HepG2 (cell line): Measurements from ENCODE around the gene TRAPPC12. TPM values are rescaled to one million over a fixed set of nuclear protein-coding genes. Genes with fewer than 3 reads are reported as not detected.

Experiments used
- AHDC1 ChIP-seq: sonication (generic); formaldehyde crosslinking; IDR thresholded peaks from 2 replicates; pipeline ENCODE4 v1.5.1; 2020; ENCODE audit warnings: mild to moderate bottlenecking, missing genetic modification reagents, borderline replicate concordance
- DZIP1 ChIP-seq: sonication (generic); formaldehyde crosslinking; IDR thresholded peaks from 2 replicates; pipeline ENCODE4 v1.5.0; 2020; ENCODE audit warnings: mild to moderate bottlenecking, missing genetic modification reagents
- EP300 ChIP-seq, 3 experiments: sonication (generic) in 1 of 3; formaldehyde crosslinking in 1 of 3; IDR thresholded peaks; 2 replicates each; pipeline versions ENCODE4 v1.5.1 to v1.6.1; 2011 to 2020; ENCODE audit warnings: low read depth in 2 of 3, low read length in 2 of 3, borderline replicate concordance in 1 of 3, improper control_type of control experiment in 1 of 3, mild to moderate bottlenecking in 1 of 3, missing genetic modification reagents in 1 of 3, moderate library complexity in 1 of 3
- GATA4 ChIP-seq: sonication (generic); IDR thresholded peaks from 2 replicates; pipeline ENCODE4 v1.6.1; 2016; ENCODE audit warnings: antibody characterized with exemption, low read depth, borderline replicate concordance
- GLMP ChIP-seq: sonication (generic); formaldehyde crosslinking; IDR thresholded peaks from 2 replicates; pipeline ENCODE4 v1.9.0; 2021; ENCODE audit warnings: missing genetic modification reagents, mild to moderate bottlenecking, borderline replicate concordance
- HIVEP1 ChIP-seq: sonication (generic); formaldehyde crosslinking; IDR thresholded peaks from 2 replicates; pipeline ENCODE4 v1.4.0; 2020; ENCODE audit warnings: mild to moderate bottlenecking, missing genetic modification reagents
- KDM5B ChIP-seq: sonication (generic); formaldehyde crosslinking; IDR thresholded peaks from 2 replicates; pipeline ENCODE4 v1.4.0; 2020; ENCODE audit warnings: missing genetic modification reagents, mild to moderate bottlenecking, borderline replicate concordance
- MED8 ChIP-seq: sonication (generic); formaldehyde crosslinking; IDR thresholded peaks from 2 replicates; pipeline ENCODE4 v1.8.1; 2023; ENCODE audit warnings: mild to moderate bottlenecking, missing genetic modification reagents; ENCODE audit not compliant: insufficient replicate concordance
- NFE2L2 ChIP-seq: fragments of 150-350 bp; IDR thresholded peaks from 2 replicates; pipeline ENCODE4 v1.6.1; 2014; ENCODE audit warnings: low read length
- ONECUT2 ChIP-seq: sonication (generic); formaldehyde crosslinking; IDR thresholded peaks from 2 replicates; pipeline ENCODE4 v1.4.0; 2020; ENCODE audit warnings: missing genetic modification reagents
- RFX3 ChIP-seq: IDR thresholded peaks from 2 replicates; pipeline ENCODE4 v1.6.1; 2016; ENCODE audit warnings: missing biosample characterization, missing genetic modification reagents
- SOX13 ChIP-seq, 3 experiments: fragments of 450-650 bp in 1 of 3; sonication (generic) in 1 of 3; formaldehyde crosslinking in 1 of 3; IDR thresholded peaks in 2 of 3; conservative IDR thresholded peaks in 1 of 3; 2 replicates each; pipeline versions ENCODE4 v1.5.0 to v1.6.1; 2016 to 2020; ENCODE audit warnings: antibody characterized with exemption in 1 of 3, mild to moderate bottlenecking in 1 of 3, missing compliant biosample characterization in 1 of 3, missing genetic modification reagents in 1 of 3, moderate library complexity in 1 of 3
- TCF7 ChIP-seq: sonication (generic); IDR thresholded peaks from 2 replicates; pipeline ENCODE4 v1.6.1; 2016; ENCODE audit warnings: antibody characterized with exemption, low read depth
- ZBTB3 ChIP-seq: sonication (generic); formaldehyde crosslinking; IDR thresholded peaks from 2 replicates; pipeline ENCODE4 v1.4.0; 2020; ENCODE audit warnings: low read depth, mild to moderate bottlenecking, moderate library complexity, missing genetic modification reagents, borderline replicate concordance
- ZBTB7A ChIP-seq: sonication (generic); formaldehyde crosslinking; IDR thresholded peaks from 2 replicates; pipeline ENCODE4 v1.8.0; 2022; ENCODE audit warnings: mild to moderate bottlenecking, missing genetic modification reagents
- ZNF180 ChIP-seq: sonication (generic); formaldehyde crosslinking; IDR thresholded peaks from 2 replicates; pipeline ENCODE4 v1.4.0; 2020; ENCODE audit warnings: low read depth, missing genetic modification reagents, borderline replicate concordance
- ZNF616 ChIP-seq: sonication (generic); formaldehyde crosslinking; IDR thresholded peaks from 2 replicates; pipeline ENCODE4 v1.5.0; 2020; ENCODE audit warnings: low read depth, mild to moderate bottlenecking, missing genetic modification reagents
- ZNF629 ChIP-seq: sonication (generic); formaldehyde crosslinking; conservative IDR thresholded peaks from 2 replicates; pipeline ENCODE4 v1.5.0; 2020; ENCODE audit warnings: missing genetic modification reagents
- polyA plus RNA-seq, 8 experiments: library from polyadenylated mRNA; depleted of rRNA in 3 of 8; stranded (reverse) in 7 of 8; unstranded in 1 of 8; fragments of >200 nt; fragmentation: Illumina TruSeq in 4 of 8; extraction: Trizol in 4 of 8; gene quantifications; 2 replicates each; pipeline versions ENCODE4 v1.2.1 to v1.2.3, GENCODE V29; 2011 to 2016; ENCODE audit warnings: low read depth in 4 of 8, missing spikeins in 1 of 8, mixed read lengths in 1 of 8; ENCODE audit not compliant: insufficient read depth in 1 of 8
- total RNA-seq, 5 experiments: library from RNA; depleted of rRNA; stranded (reverse); fragments of >200 nt; fragmentation: Illumina TruSeq; extraction: Trizol; gene quantifications; 2 replicates each; pipeline ENCODE4 v1.2.3, GENCODE V29; 2016; ENCODE audit warnings: low read depth in 1 of 5

The TRAPPC12 gene
- total and polyA plus RNA-seq, 2 of the 13 experiments (the other 11 are each of a cell fraction or from before 2014, with no cell fraction given): 46.4 to 97.7 TPM

GRCh38 chr2:3368261-3368722 is 11.2 kb upstream of the TRAPPC12 start (continued):
- TF ChIP-seq SOX13 (IDR thresholded peaks at IDR 0.05): no peak
- TF ChIP-seq SOX13 (CRISPR knock-in tag; conservative IDR thresholded peaks at IDR 0.05 in 1 of 2, IDR thresholded peaks at IDR 0.05 in 1 of 2): peak in 1 of 2 experiments; percentile 69; a peak in 2 of 4 replicates
- no peak; the same call in 1 of the 2 replicates for TF ChIP-seq ZNF616 (CRISPR knock-in tag)
- no peak for TF ChIP-seq RFX3 (CRISPR knock-in tag)
- peak in 1 of 2 experiments; percentile 59; a peak in 1 of 4 replicates for TF ChIP-seq EP300 (IDR thresholded peaks at IDR 0.05; ENCODE audit: low read depth in 2 of 2, low read length in 2 of 2)
- TF ChIP-seq EP300 (CRISPR knock-in tag; IDR thresholded peaks at IDR 0.05; ENCODE audit: borderline replicate concordance): no peak
- no peak for TF ChIP-seq HIVEP1
- no peak for TF ChIP-seq GATA4
- no peak for TF ChIP-seq GLMP (CRISPR knock-in tag)
- TF ChIP-seq ZNF180 (CRISPR knock-in tag): no peak
- no peak; the same call in 1 of the 2 replicates for TF ChIP-seq TCF7
- no peak for TF ChIP-seq NFE2L2
- TF ChIP-seq ZBTB7A: peak; percentile 58; the same call in 1 of the 2 replicates
- no peak for TF ChIP-seq MED8 (CRISPR knock-in tag)
- TF ChIP-seq ZBTB3 (CRISPR knock-in tag): no peak
- TF ChIP-seq ONECUT2 (CRISPR knock-in tag): no peak
- peak; percentile 87; the same call in 1 of the 2 replicates for TF ChIP-seq KDM5B (CRISPR knock-in tag)
- no peak for TF ChIP-seq AHDC1 (CRISPR knock-in tag)
- TF ChIP-seq DZIP1 (CRISPR knock-in tag): peak; percentile 44; the same call in 1 of the 2 replicates
- no peak for TF ChIP-seq ZNF629
